NCI-H1694 treated with DMSO at 0.1 percent for 48 hours (cell line): ENCODE results near the gene MARCO.
"Not testable (repeated sequence)": the region's sequence is repeated elsewhere in the genome, so short reads cannot be mapped to it uniquely, and the experiment has no call there.

ENCODE experiments used
- DNase-seq: peaks from one replicate; lab custom pipeline; 2025; lab: John Stamatoyannopoulos, UW

The MARCO gene

GRCh38 chr2:118925981-118926380 lies 16.0 kb upstream of the MARCO start:
- no peak for DNase-seq

GRCh38 chr2:118929059-118929458 lies 12.9 kb upstream of the MARCO start:
- no peak for DNase-seq

GRCh38 chr2:118932949-118933348 lies 9.0 kb upstream of the MARCO start:
- DNase-seq = no peak

- DNase-seq = no peak
Measured at GRCh38 chr2:118936306-118936705, 5.7 kb upstream of the MARCO start.

GRCh38 chr2:118936936-118937335 lies 5.1 kb upstream of the MARCO start:
- no peak for DNase-seq

GRCh38 chr2:118937817-118938216 lies 4.2 kb upstream of the MARCO start:
- DNase-seq = no peak

GRCh38 chr2:118939994-118940393 lies 2.0 kb upstream of the MARCO start:
- no peak for DNase-seq

- no peak for DNase-seq
Measured at GRCh38 chr2:118940486-118941120, 1.4 kb upstream of the MARCO start.

- DNase-seq = no peak
Measured at GRCh38 chr2:118943286-118943685, 1.3 kb downstream of the MARCO start.

GRCh38 chr2:118945881-118946280 lies 3.9 kb downstream of the MARCO start:
- no peak for DNase-seq

- DNase-seq = not testable (repeated sequence)
Measured at GRCh38 chr2:118948266-118948665, 6.3 kb downstream of the MARCO start.

GRCh38 chr2:118954297-118955060 lies 12.5 kb downstream of the MARCO start:
- DNase-seq = no peak

GRCh38 chr2:118965737-118966136 lies 23.7 kb downstream of the MARCO start:
- DNase-seq = no peak

GRCh38 chr2:118967124-118967880 lies 25.3 kb downstream of the MARCO start:
- DNase-seq = no peak

GRCh38 chr2:118968042-118968441 lies 26.0 kb downstream of the MARCO start:
- no peak for DNase-seq

GRCh38 chr2:118968961-118969733 lies 27.2 kb downstream of the MARCO start:
- DNase-seq = no peak

- DNase-seq = no peak
Measured at GRCh38 chr2:118969734-118970395, 27.9 kb downstream of the MARCO start.

GRCh38 chr2:118970396-118971135 lies 28.6 kb downstream of the MARCO start:
- DNase-seq = no peak

- DNase-seq = no peak
Measured at GRCh38 chr2:118971245-118972122, 29.5 kb downstream of the MARCO start.

GRCh38 chr2:118973542-118973951 lies 31.6 kb downstream of the MARCO start:
- DNase-seq = no peak
